ENCODE measurements around the gene TMPRSS9. TPM values are rescaled to one million over a fixed set of nuclear protein-coding genes. Genes with fewer than 3 reads are reported as not detected.
"Not testable (repeated sequence)": the region's sequence is repeated elsewhere in the genome, so short reads cannot be mapped to it uniquely, and the experiment has no call there.

Gene TMPRSS9
- total RNA-seq, 3 donors from 2014 or later: 0.17 to 0.41 TPM; not detected in 1

GRCh38 chr19:2394054-2394441, 34.0 kb downstream of the TMPRSS9 start:
- TF ChIP-seq CTCF (IDR thresholded peaks at IDR 0.05): no peak
- intact Hi-C loops (cut with DNase I, micrococcal nuclease): no loop called here
- no peak for ATAC-seq
- Histone ChIP-seq H3K4me3 (no peak overlapping the region), H3K4me1 (ENCODE audit: low read depth) (peaks cover 13% of the 10 kb centered on the region), H3K36me3 (ENCODE audit: low read depth) (no peaks in the 10 kb centered on the region), H3K9me3 (no peaks in the 10 kb centered on the region)
- no peak for DNase-seq

GRCh38 chr19:2394442-2395292, 34.6 kb downstream of the TMPRSS9 start:
- DNase-seq (peak; percentile 72 to 81 (median 80)), ATAC-seq (peak; percentile 90)
- no peaks in the 10 kb centered on the region for H3K36me3 ChIP-seq (ENCODE audit: low read depth)
- no peak overlapping the region for H3K4me3 ChIP-seq
- peaks cover 13% of the 10 kb centered on the region for H3K4me1 ChIP-seq (ENCODE audit: low read depth)
- no peak for TF ChIP-seq CTCF (IDR thresholded peaks at IDR 0.05)
- H3K9me3 ChIP-seq: no peaks in the 10 kb centered on the region
- intact Hi-C loops (cut with DNase I, micrococcal nuclease): no loop called here

GRCh38 chr19:2395293-2395829, 35.3 kb downstream of the TMPRSS9 start:
- H3K4me3 ChIP-seq; intact Hi-C loops (cut with DNase I, micrococcal nuclease); H3K9me3 ChIP-seq; H3K36me3 ChIP-seq (ENCODE audit: low read depth); ATAC-seq: not testable (repeated sequence)
- DNase-seq: peak in 1 of 3 donors; percentile 47
- H3K4me1 ChIP-seq (ENCODE audit: low read depth): peaks cover 13% of the 10 kb centered on the region

GRCh38 chr19:2397173-2397572, 37.1 kb downstream of the TMPRSS9 start:
- DNase-seq; H3K9me3 ChIP-seq; ATAC-seq; intact Hi-C loops (cut with DNase I, micrococcal nuclease); H3K4me3 ChIP-seq; H3K36me3 ChIP-seq (ENCODE audit: low read depth): not testable (repeated sequence)
- peaks cover 13% of the 10 kb centered on the region for H3K4me1 ChIP-seq (ENCODE audit: low read depth)

- TF ChIP-seq CTCF (IDR thresholded peaks at IDR 0.05): no peak
- no peak for DNase-seq
- ATAC-seq: no peak
- Histone ChIP-seq H3K4me1 (ENCODE audit: low read depth) (peaks cover 13% of the 10 kb centered on the region), H3K36me3 (ENCODE audit: low read depth) (no peaks in the 10 kb centered on the region), H3K4me3 (no peak overlapping the region), H3K9me3 (no peaks in the 10 kb centered on the region)
- intact Hi-C loops (cut with DNase I, micrococcal nuclease): no loop called here
Measured at GRCh38 chr19:2398735-2399305, 38.8 kb downstream of the TMPRSS9 start.

GRCh38 chr19:2399582-2399981, 39.5 kb downstream of the TMPRSS9 start:
- no peaks in the 10 kb centered on the region for H3K9me3 ChIP-seq
- H3K4me3 ChIP-seq: no peak overlapping the region
- H3K4me1 ChIP-seq (ENCODE audit: low read depth): peaks cover 8% of the 10 kb centered on the region
- no peak for ATAC-seq
- TF ChIP-seq CTCF (IDR thresholded peaks at IDR 0.05): no peak
- intact Hi-C loops (cut with DNase I, micrococcal nuclease): no loop called here
- no peak for DNase-seq
- H3K36me3 ChIP-seq (ENCODE audit: low read depth): no peaks in the 10 kb centered on the region

All from mucosa of descending colon (tissue), 3 donors.